ENCODE data around the gene CHAC1.

CHAC1 gene

DNA sequence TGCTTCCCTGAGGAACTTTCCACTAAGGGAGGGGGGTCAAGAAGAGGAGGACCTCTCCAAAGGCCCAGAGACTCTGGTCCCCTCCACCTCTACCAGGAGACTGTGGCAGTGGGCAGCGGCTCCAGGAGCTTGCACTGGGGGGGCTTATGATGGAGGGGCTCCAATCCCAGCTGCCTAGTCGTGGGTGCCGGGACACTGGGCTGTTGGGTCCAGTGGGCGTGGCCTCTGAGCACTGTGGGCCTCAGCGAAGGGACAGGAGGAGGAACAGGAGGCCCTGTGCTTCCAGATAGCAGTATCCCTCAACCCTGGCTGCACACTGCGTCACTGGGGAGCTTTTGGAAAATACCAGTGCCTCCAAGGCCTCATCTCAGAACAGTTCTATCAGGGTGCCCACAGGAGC lies 37.6 kb upstream of the CHAC1 start:
- TF ChIP-seq, protein P1, sequence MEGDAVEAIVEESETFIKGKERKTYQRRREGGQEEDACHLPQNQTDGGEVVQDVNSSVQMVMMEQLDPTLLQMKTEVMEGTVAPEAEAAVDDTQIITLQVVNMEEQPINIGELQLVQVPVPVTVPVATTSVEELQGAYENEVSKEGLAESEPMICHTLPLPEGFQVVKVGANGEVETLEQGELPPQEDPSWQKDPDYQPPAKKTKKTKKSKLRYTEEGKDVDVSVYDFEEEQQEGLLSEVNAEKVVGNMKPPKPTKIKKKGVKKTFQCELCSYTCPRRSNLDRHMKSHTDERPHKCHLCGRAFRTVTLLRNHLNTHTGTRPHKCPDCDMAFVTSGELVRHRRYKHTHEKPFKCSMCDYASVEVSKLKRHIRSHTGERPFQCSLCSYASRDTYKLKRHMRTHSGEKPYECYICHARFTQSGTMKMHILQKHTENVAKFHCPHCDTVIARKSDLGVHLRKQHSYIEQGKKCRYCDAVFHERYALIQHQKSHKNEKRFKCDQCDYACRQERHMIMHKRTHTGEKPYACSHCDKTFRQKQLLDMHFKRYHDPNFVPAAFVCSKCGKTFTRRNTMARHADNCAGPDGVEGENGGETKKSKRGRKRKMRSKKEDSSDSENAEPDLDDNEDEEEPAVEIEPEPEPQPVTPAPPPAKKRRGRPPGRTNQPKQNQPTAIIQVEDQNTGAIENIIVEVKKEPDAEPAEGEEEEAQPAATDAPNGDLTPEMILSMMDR (IDR thresholded peaks at IDR 0.05; ENCODE audit: borderline replicate concordance, insufficient read depth, low read depth, low read length), result no peak
- H3K4me3 ChIP-seq (ENCODE audit: low read depth, low read length), result no peak overlapping the region

DNA sequence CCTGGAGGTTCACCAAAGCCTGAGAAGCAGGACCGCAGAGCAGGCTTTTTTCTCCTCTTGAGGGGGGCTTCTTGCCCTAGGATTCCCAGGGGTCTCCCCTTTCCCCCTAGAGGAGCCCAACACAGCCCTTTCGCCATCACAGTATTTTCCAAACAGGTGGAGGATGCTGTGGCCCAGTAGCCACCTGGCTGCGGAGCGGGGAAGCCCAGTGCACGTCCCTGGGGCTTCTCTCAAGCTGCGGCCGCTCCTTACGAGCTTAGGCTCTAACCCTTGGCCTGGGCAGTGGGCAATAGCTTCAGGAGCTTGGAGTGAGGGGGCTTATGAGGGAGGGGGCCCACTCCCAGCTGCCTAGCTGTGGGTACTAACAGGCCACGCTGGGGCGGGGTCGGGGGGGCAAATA lies 35.7 kb upstream of the CHAC1 start:
- TF ChIP-seq, protein P1 (IDR thresholded peaks at IDR 0.05; ENCODE audit: borderline replicate concordance, insufficient read depth, low read depth, low read length), result no peak

DNA sequence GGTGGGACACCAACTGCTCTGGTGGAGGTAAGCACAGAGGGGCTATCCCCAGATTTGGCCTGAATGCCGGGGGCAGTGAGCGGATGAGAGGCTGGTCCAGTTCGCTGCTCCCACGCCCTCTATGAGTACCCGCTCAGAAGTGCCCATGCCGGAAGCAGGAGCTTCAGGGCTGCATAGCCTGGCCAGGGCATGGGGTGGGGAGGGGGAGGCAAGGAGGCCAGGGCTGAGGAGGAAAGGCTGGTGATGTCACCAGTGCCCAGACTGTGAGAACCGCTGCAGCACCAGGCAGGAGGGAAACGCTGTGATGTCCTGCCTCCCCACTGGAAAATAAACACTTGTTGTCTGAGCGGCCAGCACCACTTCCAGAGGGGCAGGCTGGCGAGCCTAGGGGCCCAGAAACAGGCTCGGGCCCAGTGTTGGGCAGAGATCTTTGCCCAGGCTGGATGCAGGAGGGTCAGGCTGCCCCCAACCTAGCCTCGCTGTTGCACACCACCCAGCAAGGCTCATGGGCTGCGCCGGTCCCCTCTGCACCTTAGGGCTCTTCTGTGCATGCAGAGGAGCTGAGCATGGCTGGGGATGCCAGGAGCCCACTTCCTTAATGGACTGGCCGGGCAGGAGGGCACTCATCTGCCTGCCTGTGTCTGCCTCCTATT lies 35.0 kb upstream of the CHAC1 start:
- TF ChIP-seq, protein P1 (IDR thresholded peaks at IDR 0.05; ENCODE audit: borderline replicate concordance, insufficient read depth, low read depth, low read length), result no peak
- no peak overlapping the region for H3K4me3 ChIP-seq (ENCODE audit: low read depth, low read length)

More for the DNA sequence above, 35.7 kb upstream of the CHAC1 start:
- H3K4me3 ChIP-seq (ENCODE audit: low read depth, low read length), result no peak overlapping the region

DNA sequence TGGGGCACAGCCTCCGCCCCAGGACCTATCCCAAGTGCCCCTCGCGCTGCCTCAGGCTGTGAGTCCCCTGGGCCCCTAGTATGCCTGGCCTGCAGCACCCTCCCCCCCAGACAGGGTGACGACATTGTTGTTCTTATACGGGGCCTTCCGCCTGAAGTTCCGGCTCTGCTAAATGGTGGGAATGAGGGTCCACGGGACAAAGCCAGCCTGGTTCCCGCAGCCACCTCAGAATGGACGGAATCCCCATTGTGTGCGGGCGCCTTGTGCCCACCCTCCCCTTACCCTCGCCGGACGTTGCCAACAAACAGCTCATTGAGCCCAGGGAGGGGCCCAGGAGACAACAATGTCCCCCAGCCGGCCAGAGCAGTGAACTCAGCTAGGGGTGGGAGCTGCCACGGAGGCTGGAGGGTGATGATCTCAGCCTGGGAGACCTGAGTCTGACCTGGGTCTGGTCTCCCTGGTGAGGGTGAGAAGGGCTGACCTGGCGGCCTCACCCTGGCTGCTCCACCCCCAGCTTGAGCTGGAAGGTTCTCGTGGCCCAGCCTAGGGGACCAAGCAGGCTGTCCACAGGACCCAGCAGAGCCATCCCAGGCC lies 34.4 kb upstream of the CHAC1 start:
- TF ChIP-seq, protein P1 (IDR thresholded peaks at IDR 0.05; ENCODE audit: borderline replicate concordance, insufficient read depth, low read depth, low read length), result no peak
- no peak overlapping the region for H3K4me3 ChIP-seq (ENCODE audit: low read depth, low read length)

DNA sequence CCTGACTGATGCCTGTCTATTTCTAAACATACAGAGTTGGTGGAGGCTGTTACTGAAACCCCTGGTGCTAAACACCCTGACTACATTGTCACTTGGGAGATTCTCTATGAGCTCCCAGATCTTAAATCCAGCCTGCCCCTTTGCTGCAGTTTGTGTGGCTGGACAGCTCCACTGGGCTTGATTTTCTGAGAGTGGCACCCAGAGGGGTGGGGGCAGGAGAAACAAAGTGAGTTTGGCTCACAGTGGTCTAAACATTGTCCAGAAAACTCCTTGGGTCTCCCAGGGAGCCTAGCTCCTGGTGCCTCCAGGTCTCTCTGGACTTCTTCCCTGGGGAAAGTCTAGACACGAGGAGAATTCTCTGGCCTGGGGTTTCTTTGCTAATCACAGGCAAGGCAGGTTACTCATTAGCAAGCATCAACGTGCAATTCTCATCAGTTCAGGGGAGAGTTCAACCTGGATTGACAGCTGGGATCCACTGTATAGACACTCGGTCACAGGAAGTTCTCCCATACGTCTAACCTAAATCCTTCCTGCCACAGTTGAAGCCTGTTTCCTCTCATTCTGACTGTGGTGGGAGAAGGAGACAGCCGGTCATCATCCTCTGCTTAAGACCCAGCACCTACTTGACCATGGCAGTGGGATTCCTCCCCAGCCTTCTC lies 31.2 kb upstream of the CHAC1 start:
- H3K4me3 ChIP-seq (ENCODE audit: low read depth, low read length), result no peak overlapping the region

DNA sequence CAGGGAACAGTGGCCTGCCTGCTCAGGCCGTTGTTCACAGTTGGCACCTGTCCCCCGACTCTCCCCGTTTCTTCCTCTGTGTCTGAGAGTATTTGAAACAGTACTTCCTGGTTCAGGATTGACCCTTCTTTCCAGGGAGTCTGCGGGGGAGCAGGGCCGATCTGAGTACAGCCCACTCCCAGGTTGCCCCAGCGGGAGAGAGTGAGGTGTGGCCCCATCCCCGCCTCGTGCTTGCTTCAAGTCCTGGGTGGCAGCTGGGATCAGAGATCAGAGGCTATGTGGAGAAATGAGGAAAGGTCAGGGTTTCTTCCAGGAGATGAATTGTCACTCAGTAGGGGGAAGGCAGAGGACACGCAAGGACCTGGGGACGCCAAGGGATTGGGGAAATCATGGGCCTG lies 30.7 kb upstream of the CHAC1 start:
- H3K4me3 ChIP-seq (ENCODE audit: low read depth, low read length), result no peak overlapping the region
- TF ChIP-seq, protein P1 (IDR thresholded peaks at IDR 0.05; ENCODE audit: borderline replicate concordance, insufficient read depth, low read depth, low read length), result no peak

More for the DNA sequence above, 31.2 kb upstream of the CHAC1 start:
- TF ChIP-seq, protein P1 (IDR thresholded peaks at IDR 0.05; ENCODE audit: borderline replicate concordance, insufficient read depth, low read depth, low read length), result no peak

Data from GM12875 (cell line).